GM10248 (cell line): ENCODE data around the gene SGPP2.

Experiments used
- CTCF ChIA-PET: fragments of 300-600 bp; sonication (Branson Sonifier 250); formaldehyde crosslinking; extraction: SDS; loops from one replicate; lab custom pipeline; 2021; ENCODE audit warnings: antibody characterized with exemption; lab: Yijun Ruan, JAX
- POLR2A ChIA-PET: fragments of 350-650 bp; sonication (Branson Sonifier 250); formaldehyde crosslinking; extraction: SDS; loops from one replicate; lab custom pipeline; 2020; ENCODE audit warnings: antibody characterized with exemption; lab: Yijun Ruan, JAX
- DNase-seq: peaks from one replicate; pipeline ENCODE4 v3.0.0; 2012; ENCODE audit errors: extremely low spot score
- TF ChIP-seq, protein P1 (sequence below): IDR thresholded peaks from 2 replicates; pipeline ENCODE4 v1.5.1; 2012; ENCODE audit warnings: mild to moderate bottlenecking, low read depth; ENCODE audit errors: extremely low read depth, missing control alignments, control extremely low read depth

SGPP2 gene

DNA sequence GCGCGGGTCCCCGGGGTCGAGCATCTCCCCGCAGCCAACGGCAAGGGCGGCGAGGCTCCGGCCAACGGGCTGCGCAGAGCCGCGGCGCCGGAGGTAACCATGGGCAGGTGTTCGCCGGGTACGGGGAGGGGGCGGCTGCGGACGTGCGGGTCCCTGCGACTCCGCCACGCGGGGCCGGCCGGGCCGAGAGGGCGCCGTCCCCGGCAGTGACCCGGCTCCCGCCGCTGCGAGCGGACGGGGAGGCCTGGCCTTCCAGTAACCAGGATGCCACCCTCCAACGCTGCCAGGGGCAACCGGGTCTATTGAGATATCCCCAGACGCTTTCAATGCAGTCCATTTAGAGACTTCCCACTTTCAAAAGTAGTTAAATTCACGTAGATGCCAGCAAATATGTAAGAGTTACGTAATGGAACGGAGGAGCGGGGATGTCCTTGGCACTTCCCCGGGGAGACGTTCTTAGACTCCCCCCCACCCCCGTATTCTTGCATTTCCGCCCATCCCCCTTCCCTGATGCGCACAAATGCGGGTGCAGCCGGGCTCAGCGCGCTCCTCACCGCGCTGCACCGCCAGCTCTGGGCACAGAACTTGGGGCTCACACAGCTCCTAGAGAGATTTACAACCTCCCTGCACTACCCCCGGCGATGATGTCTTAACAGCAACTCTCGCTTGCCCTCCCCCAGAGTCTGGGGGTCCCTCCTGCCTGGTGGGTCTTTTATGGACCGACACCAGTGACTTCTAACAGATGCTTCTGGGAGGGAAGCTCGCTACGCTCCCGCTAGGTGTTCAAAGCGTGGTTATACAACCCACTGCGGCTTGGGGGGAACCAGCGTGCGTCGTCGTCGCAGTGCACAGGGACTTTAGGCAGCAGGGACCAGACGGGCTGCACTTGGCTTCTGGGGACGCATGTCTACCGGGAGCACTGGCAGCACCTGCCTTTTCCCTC is 657 bp downstream of the SGPP2 start:
- TF ChIP-seq, protein P1, sequence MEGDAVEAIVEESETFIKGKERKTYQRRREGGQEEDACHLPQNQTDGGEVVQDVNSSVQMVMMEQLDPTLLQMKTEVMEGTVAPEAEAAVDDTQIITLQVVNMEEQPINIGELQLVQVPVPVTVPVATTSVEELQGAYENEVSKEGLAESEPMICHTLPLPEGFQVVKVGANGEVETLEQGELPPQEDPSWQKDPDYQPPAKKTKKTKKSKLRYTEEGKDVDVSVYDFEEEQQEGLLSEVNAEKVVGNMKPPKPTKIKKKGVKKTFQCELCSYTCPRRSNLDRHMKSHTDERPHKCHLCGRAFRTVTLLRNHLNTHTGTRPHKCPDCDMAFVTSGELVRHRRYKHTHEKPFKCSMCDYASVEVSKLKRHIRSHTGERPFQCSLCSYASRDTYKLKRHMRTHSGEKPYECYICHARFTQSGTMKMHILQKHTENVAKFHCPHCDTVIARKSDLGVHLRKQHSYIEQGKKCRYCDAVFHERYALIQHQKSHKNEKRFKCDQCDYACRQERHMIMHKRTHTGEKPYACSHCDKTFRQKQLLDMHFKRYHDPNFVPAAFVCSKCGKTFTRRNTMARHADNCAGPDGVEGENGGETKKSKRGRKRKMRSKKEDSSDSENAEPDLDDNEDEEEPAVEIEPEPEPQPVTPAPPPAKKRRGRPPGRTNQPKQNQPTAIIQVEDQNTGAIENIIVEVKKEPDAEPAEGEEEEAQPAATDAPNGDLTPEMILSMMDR = no peak
- ChIA-PET CTCF (interaction anchor here (1.4 to 2.1 kb wide), 2 partner anchors 107 to 137 kb away, joined by 3 to 8 read pairs; no protein-coding TSS in a partner anchor), POLR2A (interaction anchor here (0.7 kb wide), 1 partner anchor 201 kb away, joined by 4 read pairs; no protein-coding TSS in a partner anchor)
- DNase-seq = peak; percentile 56

DNA sequence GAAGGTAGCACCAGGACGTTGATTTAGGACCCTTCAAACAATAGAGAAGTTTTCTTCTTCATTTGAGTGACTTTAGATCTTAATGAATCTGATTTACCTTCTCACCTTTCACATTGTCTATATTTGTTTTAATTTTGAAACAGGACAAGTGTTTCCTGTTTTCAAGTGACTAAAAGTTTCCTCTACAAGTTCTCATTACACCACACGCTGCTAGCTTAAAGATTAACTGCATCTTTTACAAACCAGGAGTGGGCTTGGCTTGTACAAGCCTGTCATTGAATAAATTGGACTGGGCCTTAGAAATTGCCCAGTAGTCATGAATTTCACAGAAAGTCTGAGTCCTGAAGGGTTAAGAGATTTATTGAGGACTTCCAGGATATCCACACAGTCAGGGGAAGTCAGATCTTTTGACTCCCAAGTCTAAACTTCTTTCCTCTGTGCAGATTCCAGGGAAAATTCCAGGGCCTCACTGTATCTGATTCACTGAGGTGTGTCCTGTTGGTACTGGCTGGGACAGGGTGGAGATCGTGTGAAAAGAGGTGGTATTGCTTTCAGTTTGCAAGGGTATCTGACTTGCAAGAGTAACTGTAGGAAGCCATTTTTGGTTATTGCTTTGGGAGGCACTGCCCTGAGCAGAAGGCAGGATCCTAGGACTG is 3.4 kb downstream of the SGPP2 start:
- TF ChIP-seq, protein P1 = no peak
- peak; percentile 58 for DNase-seq
- ChIA-PET CTCF (interaction anchor here (1.6 kb wide), 1 partner anchor 23 kb away, joined by 4 read pairs; no protein-coding TSS in a partner anchor), POLR2A (no interaction called here)

DNA sequence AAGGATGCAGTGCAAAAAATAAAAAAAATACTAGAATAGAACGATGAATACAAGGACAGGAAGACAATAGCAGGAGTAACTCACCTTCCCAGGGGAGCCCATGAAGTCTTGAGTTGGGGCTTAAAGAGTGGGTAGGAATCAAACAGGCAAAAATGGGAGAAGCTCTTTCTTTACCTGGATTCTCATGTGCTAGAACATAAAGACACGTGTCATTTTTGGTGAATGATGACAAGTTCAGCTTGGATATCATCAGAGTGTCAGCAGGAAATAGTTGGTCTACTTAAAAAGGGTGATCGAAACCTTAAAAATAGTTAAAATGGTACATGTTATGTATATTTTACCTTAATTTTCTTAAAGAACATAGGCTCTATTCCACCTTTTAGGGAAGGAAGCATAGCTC is 5.7 kb downstream of the SGPP2 start:
- TF ChIP-seq, protein P1 = no peak
- no peak for DNase-seq
- ChIA-PET CTCF (interaction anchor here (2.1 kb wide), 1 partner anchor 112 kb away, joined by 5 read pairs; no protein-coding TSS in a partner anchor), POLR2A (no interaction called here)

DNA sequence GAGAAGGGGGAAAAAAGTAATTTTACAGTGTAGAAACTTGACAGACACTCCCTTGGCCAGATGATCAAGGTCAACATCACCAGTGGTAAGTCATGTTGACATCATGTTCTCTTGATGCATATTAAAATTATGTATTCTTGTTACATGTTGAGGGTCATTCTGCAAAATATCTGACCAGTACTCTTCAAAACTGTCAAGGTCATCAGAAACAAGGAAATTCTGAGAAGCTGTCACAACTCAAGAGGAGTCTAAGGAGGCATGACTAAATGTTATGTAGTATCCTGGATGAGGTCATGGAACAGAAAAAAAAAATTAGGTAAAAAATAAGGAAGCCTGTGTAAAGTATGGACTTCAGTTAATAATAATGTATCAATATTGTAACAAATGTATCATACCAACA is 6.3 kb downstream of the SGPP2 start:
- DNase-seq = no peak
- TF ChIP-seq, protein P1 = no peak
- ChIA-PET POLR2A (no interaction called here), CTCF (interaction anchor here (2.1 to 2.5 kb wide), 2 partner anchors 11 to 112 kb away, joined by 5 to 6 read pairs; no protein-coding TSS in a partner anchor)

DNA sequence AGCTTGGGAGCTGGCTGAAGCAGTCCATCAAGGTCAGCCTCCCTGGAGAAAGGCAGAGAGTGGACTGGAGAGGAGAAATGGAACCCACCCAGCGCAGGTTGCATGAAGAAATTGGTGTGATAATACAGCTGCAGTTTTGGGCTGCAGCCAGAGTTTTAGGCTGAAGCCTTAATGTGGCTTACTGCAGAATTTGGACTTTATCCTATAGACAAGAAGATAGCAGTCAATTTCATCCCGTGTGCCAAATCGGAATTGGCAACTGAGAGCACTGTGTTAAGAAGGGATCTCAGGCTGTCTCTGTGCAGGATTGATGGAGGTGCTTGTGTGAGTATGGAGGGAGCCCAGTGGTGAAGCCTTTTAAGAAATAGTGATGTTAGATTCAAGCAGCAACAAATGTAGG is 7.5 kb downstream of the SGPP2 start:
- TF ChIP-seq, protein P1 = no peak
- POLR2A ChIA-PET = no interaction called here
- CTCF ChIA-PET = interaction anchor here (2.2 to 2.5 kb wide), 2 partner anchors 12 to 114 kb away, joined by 6 read pairs; no protein-coding TSS in a partner anchor
- DNase-seq = no peak

DNA sequence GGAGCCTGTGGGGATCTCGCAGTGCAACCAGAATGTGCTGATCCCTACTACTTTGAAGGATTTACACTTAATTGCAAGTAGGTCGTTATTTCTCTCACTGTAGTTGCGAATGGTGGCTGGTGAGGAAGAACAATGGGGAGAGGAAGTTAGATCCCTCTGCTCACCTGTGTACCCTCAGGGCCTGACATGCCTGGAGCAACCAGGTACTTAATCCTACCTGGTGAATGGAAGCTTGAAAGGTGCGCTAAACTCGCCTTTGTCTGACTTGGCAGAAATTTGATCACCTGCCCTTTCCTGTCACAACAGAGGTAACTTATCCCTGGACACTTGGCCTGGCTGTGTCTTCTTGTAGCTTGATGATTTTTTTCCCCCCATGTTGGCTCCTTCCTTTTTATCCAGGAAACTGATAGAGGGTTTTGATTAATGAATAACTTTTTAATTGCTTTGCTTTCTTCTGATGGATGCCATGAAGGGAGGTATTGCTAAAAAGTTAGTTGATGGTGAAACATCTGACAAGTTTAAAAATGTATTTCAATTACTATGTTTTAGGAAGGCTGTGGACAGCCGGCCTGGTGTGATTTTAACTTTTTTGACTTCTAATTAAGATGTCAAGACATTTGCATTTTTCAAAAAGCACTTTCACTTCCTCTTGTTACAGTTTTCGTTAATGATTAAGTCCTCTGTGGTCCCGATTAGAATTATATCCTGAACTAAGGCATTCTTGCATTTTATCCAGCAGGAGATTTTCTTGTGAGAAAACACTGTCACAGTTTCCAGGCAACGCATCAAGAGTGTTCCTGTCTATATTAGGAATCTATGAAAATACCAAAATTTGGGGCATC is 9.2 kb downstream of the SGPP2 start:
- TF ChIP-seq, protein P1 = no peak
- DNase-seq = peak; percentile 38
- POLR2A ChIA-PET = no interaction called here
- CTCF ChIA-PET = interaction anchor here (0.8 to 2.5 kb wide), 5 partner anchors 14 to 129 kb away, joined by 3 to 6 read pairs (median 3); no protein-coding TSS in a partner anchor
